AG04450 (cell line): ENCODE data around the gene DPM3. TPM values are rescaled to one million over a fixed set of nuclear protein-coding genes. Genes with fewer than 3 reads are reported as not detected.

ENCODE experiments used
- CTCF ChIA-PET: fragments of 300-600, 350-600 bp; formaldehyde crosslinking; extraction: SDS; loops from one replicate; lab custom pipeline; 2022; ENCODE audit warnings: antibody characterized with exemption, inconsistent platforms; lab: Charles Lee
- POLR2A ChIA-PET: fragments of 350-600 bp; formaldehyde crosslinking; extraction: SDS; loops from one replicate; lab custom pipeline; 2021; ENCODE audit warnings: antibody characterized with exemption, inconsistent platforms; lab: Yijun Ruan, JAX
- DNase-seq: peaks from one replicate; pipeline ENCODE4 v3.0.0-alpha.2; 2011; ENCODE audit warnings: low read depth, low spot score
- H3K27ac ChIP-seq: one replicate; pipeline ENCODE4 v1.5.1; 2012; ENCODE audit warnings: low read depth, low read length, control low read depth
- H3K27me3 ChIP-seq: one replicate; pipeline ENCODE4 v1.6.0; 2012; ENCODE audit warnings: low read length; ENCODE audit not compliant: control insufficient read depth, insufficient read depth
- H3K4me3 ChIP-seq: 2 replicates; pipeline ENCODE4 v1.5.1; 2011; ENCODE audit warnings: mild to moderate bottlenecking, low read depth, low read length, control low read depth
- H3K9me3 ChIP-seq: 2 replicates; pipeline ENCODE4 v1.5.1; 2012; ENCODE audit warnings: low read length; ENCODE audit not compliant: control insufficient read depth, insufficient read depth
- polyA plus RNA-seq: library from polyadenylated mRNA; depleted of rRNA; stranded (reverse); fragments of >200 nt; gene quantifications from 2 replicates; pipeline ENCODE4 v1.2.3, GENCODE V29; 2011
- TF ChIP-seq, protein P1 (sequence below): IDR thresholded peaks from 2 replicates; pipeline ENCODE4 v1.5.1; 2011; ENCODE audit warnings: low read depth, low read length, control low read depth, inconsistent platforms

DPM3 gene
- polyA plus RNA-seq, 1 experiment = 16.8 TPM

DNA sequence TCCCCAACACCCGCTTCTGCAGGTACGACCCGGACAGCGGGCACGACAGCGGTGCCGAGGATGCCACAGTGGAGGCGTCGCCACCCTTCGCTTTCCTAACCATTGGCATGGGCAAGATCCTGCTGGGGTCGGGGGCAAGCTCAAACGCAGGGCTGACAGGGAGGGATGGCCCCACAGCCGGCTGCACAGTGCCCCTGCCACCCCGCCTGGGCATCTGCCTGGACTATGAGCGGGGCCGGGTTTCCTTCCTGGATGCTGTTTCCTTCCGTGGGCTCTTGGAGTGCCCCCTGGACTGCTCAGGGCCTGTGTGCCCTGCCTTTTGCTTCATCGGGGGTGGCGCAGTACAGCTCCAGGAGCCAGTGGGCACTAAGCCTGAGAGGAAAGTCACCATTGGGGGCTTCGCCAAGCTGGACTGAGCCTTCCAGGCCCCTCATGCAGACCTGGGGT lies 43.5 kb upstream of the DPM3 start:
- CTCF ChIA-PET = interaction anchor here (0.8 to 2.5 kb wide), 2 partner anchors 10 to 11 kb away, joined by 4 to 16 read pairs; partner anchors contain the start of gene KRTCAP2
- TF ChIP-seq, protein P1, sequence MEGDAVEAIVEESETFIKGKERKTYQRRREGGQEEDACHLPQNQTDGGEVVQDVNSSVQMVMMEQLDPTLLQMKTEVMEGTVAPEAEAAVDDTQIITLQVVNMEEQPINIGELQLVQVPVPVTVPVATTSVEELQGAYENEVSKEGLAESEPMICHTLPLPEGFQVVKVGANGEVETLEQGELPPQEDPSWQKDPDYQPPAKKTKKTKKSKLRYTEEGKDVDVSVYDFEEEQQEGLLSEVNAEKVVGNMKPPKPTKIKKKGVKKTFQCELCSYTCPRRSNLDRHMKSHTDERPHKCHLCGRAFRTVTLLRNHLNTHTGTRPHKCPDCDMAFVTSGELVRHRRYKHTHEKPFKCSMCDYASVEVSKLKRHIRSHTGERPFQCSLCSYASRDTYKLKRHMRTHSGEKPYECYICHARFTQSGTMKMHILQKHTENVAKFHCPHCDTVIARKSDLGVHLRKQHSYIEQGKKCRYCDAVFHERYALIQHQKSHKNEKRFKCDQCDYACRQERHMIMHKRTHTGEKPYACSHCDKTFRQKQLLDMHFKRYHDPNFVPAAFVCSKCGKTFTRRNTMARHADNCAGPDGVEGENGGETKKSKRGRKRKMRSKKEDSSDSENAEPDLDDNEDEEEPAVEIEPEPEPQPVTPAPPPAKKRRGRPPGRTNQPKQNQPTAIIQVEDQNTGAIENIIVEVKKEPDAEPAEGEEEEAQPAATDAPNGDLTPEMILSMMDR = no peak
- no peaks in the 10 kb centered on the region; the same call in 1 of the 2 replicates for H3K9me3 ChIP-seq
- POLR2A ChIA-PET = interaction anchor here (0.5 to 1.0 kb wide), 2 partner anchors 10 to 1216 kb away, joined by 3 read pairs; partner anchors contain the start of gene CREB3L4
- no peaks in the 10 kb centered on the region for H3K27me3 ChIP-seq
- DNase-seq = no peak
- no peak overlapping the region for H3K4me3 ChIP-seq
- no peak overlapping the region for H3K27ac ChIP-seq

DNA sequence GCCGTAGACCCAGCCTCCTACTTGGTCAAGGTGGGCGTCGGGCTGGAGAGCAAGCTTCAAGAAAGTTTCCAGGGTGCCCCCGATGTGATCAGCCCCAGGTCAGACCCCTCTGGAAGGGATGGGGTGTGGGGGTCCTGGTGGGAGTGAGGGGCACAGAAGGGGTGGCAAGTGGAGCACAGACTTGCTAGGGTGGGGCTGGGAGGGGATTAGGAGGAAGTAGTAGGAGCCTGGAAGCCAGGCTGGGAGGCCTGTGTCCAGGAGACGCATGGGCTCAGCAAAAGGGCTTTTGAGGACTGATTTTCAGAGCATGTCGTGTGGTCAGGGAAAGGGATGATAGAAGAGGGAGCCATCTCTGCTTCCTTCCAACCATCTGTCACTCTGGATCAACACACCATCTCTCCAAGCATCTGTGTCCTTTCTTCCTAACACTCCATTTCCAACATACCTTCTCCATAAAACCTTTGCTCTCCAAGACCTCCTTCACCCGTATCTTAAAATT lies 41.8 kb upstream of the DPM3 start:
- POLR2A ChIA-PET = interaction anchor here (0.8 kb wide), 1 partner anchor 12 kb away, joined by 9 read pairs; no protein-coding TSS in a partner anchor
- Histone ChIP-seq H3K4me3 (no peak overlapping the region), H3K9me3 (no peaks in the 10 kb centered on the region; the same call in 1 of the 2 replicates), H3K27me3 (no peaks in the 10 kb centered on the region), H3K27ac (no peak overlapping the region)
- CTCF ChIA-PET = interaction anchor here (0.6 to 1.0 kb wide), 2 partner anchors 9 kb away, joined by 3 to 4 read pairs; partner anchors contain the start of gene KRTCAP2
- no peak for DNase-seq
- TF ChIP-seq, protein P1 = no peak

DNA sequence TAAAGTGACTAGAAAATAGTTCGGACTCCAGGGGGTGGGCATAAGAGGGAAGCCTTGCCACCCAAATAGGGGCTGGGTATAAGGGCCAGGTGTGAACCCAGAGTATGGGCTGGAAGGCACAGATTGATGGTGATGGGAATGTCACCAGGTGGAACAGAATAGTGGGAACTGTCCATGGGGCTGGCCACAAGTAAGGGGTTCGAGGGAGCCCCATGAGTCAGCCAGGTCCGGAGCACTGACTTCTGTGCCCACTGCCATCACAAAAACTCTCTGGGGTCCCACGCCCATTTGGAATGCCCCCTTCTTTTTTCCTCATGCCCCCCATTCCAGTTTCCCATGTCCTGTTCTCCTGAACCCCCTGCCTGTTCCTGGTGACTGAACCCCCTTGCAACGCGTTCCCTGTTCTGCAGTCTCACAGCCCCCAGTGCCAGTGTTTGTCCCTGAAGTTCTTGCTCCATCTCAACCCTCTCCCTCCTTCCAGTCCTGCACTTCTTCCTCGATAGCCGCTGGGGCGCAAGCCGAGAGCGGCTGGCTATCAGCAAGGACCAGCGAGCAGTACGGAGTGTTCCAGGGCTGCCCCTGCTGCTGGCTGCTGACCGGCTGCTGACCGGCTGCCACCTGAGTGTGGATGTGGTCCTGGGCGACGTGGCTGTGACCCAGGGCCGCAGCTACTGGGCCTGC lies 41.2 kb upstream of the DPM3 start:
- TF ChIP-seq, protein P1 = no peak
- no peak overlapping the region for H3K4me3 ChIP-seq
- no peak for DNase-seq
- no peak overlapping the region for H3K27ac ChIP-seq
- ChIA-PET POLR2A (no interaction called here), CTCF (interaction anchor here (0.6 to 1.8 kb wide), 2 partner anchors 9 to 12 kb away, joined by 4 to 9 read pairs; partner anchors contain the start of gene KRTCAP2)
- no peaks in the 10 kb centered on the region; the same call in 1 of the 2 replicates for H3K9me3 ChIP-seq
- H3K27me3 ChIP-seq = no peaks in the 10 kb centered on the region

DNA sequence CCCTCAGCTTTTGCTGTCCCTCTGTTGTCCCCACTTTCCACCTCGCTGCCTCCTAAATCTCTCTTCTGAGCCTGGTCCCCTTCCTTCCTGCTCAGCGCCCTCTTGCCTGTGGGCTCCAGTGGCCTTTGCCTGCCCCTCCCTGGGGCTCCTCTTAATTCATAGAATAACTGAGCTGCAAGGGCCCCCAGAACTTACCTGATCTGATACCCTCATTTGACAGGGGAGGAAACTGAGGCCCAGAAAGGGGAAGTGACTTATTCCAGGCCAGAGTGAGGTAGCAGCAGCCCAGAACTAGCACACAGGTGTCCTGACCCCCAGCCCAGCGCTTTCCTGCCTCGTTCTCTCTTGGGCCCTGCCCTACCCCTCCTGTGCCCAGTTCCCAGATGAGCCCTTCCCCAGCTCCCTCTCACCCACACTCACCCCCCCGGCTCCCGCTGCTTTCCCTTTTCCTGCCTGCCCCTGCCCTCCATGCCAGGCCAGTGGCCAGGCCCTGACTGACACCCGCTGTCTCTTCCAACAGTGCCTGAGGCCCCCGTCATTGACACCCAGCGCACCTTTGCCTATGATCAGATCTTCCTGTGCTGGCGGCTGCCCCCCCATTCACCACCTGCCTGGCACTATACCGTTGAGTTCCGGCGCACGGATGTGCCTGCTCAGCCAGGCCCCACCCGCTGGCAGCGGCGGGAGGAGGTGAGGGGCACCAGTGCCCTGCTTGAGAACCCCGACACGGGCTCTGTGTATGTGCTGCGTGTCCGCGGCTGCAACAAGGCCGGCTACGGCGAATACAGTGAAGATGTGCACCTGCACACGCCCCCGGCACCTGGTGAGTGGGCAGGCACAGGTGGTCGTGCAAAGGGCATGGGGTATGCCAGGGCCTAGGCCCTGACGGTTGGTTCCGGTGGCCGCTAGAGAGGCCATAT lies 39.0 kb upstream of the DPM3 start:
- POLR2A ChIA-PET = no interaction called here
- no peak for DNase-seq
- TF ChIP-seq, protein P1 = no peak
- Histone ChIP-seq H3K4me3 (no peak overlapping the region), H3K27me3 (no peaks in the 10 kb centered on the region), H3K9me3 (no peaks in the 10 kb centered on the region; the same call in 1 of the 2 replicates), H3K27ac (no peak overlapping the region)
- CTCF ChIA-PET = interaction anchor here (0.7 to 1.8 kb wide), 4 partner anchors 12 to 29 kb away, joined by 3 to 9 read pairs (median 4); partner anchors contain the start of genes MTX1 and THBS3
